HEK293 (cell line): ENCODE data around the gene LRRC10B.

Source experiments
- BCL11A ChIP-seq: fragments of 450-650 bp; formaldehyde crosslinking; IDR thresholded peaks from 2 replicates; pipeline ENCODE4 v1.5.1; 2016; ENCODE audit warnings: low read depth, missing biosample characterization, missing genetic modification characterization
- ZNF398 ChIP-seq: fragments of 450-650 bp; formaldehyde crosslinking; IDR thresholded peaks from 2 replicates; pipeline ENCODE4 v1.5.1; 2017; ENCODE audit warnings: missing biosample characterization, missing genetic modification characterization
- ZNF423 ChIP-seq: fragments of 450-650 bp; formaldehyde crosslinking; IDR thresholded peaks from 2 replicates; pipeline ENCODE4 v1.5.1; 2016; ENCODE audit warnings: missing biosample characterization, missing genetic modification characterization
- ZNF623 ChIP-seq: fragments of 450-650 bp; formaldehyde crosslinking; IDR thresholded peaks from 2 replicates; pipeline ENCODE4 v1.5.1; 2016; ENCODE audit warnings: missing biosample characterization, missing genetic modification characterization
- ZNF707 ChIP-seq: fragments of 450-650 bp; formaldehyde crosslinking; IDR thresholded peaks from 2 replicates; pipeline ENCODE4 v1.5.1; 2016; ENCODE audit warnings: missing biosample characterization, missing genetic modification characterization
- ZNF830 ChIP-seq: fragments of 450-650 bp; IDR thresholded peaks from 2 replicates; pipeline ENCODE4 v1.5.0; 2018; ENCODE audit warnings: missing biosample characterization, missing genetic modification characterization, low read depth, mild to moderate bottlenecking, moderate library complexity
- TF ChIP-seq, protein P1 (sequence below): fragments of 450-650 bp; formaldehyde crosslinking; IDR thresholded peaks from 2 replicates; pipeline ENCODE4 v1.5.1; 2016; ENCODE audit warnings: missing biosample characterization, missing genetic modification characterization

GRCh38 chr11:61537326-61537725 is 28.8 kb downstream of the LRRC10B start:
- TF ChIP-seq ZNF707 (no peak), ZNF398 (no peak), ZNF423 (no peak), ZNF623 (no peak), BCL11A (no peak), ZNF830 (tag by site-specific recombination) (no peak)
- TF ChIP-seq, protein P1, sequence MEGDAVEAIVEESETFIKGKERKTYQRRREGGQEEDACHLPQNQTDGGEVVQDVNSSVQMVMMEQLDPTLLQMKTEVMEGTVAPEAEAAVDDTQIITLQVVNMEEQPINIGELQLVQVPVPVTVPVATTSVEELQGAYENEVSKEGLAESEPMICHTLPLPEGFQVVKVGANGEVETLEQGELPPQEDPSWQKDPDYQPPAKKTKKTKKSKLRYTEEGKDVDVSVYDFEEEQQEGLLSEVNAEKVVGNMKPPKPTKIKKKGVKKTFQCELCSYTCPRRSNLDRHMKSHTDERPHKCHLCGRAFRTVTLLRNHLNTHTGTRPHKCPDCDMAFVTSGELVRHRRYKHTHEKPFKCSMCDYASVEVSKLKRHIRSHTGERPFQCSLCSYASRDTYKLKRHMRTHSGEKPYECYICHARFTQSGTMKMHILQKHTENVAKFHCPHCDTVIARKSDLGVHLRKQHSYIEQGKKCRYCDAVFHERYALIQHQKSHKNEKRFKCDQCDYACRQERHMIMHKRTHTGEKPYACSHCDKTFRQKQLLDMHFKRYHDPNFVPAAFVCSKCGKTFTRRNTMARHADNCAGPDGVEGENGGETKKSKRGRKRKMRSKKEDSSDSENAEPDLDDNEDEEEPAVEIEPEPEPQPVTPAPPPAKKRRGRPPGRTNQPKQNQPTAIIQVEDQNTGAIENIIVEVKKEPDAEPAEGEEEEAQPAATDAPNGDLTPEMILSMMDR, result no peak
